Memory B cell (primary cell): Measurements from ENCODE around the gene CCDC175.

Experiments
- ATAC-seq: fragments of 150-1000 bp; cut with Tn5 transposase; 2 replicates; pipeline ENCODE4 v1.10.0; 2021; ENCODE audit warnings: low read depth, mild to moderate bottlenecking, moderate library complexity
- DNase-seq, 2 donors: peaks; one replicate each; pipeline ENCODE4 v3.0.0; 2022; ENCODE audit warnings: low spot score in 2 of 2
- H3K27ac Mint-ChIP-seq: one replicate; pipeline ENCODE4 v1.8.0; 2022; ENCODE audit warnings: mild to moderate bottlenecking, moderate library complexity, mixed read lengths
- H3K27me3 Mint-ChIP-seq: one replicate; pipeline ENCODE4 v1.8.0; 2022; ENCODE audit warnings: mixed read lengths
- H3K36me3 Mint-ChIP-seq: one replicate; pipeline ENCODE4 v1.8.0; 2022; ENCODE audit warnings: mild to moderate bottlenecking, mixed read lengths
- H3K4me1 Mint-ChIP-seq: one replicate; pipeline ENCODE4 v1.8.0; 2022; ENCODE audit warnings: mixed read lengths
- H3K4me3 Mint-ChIP-seq: one replicate; pipeline ENCODE4 v1.8.0; 2022; ENCODE audit warnings: mild to moderate bottlenecking, moderate library complexity, mixed read lengths
- H3K9me3 Mint-ChIP-seq: one replicate; pipeline ENCODE4 v1.8.0; 2022; ENCODE audit warnings: mixed read lengths

The CCDC175 gene

GRCh38 chr14:59576332-59577294 lies at the start of gene CCDC175:
TSS of gene CCDC175 (minus strand) at chr14:59576812. CDS start at chr14:59576775, 37 bp downstream.
- Mint-ChIP-seq H3K27ac (peak within 1 kb of the TSS; percentile 36), H3K36me3 (no peaks in the 10 kb centered on the region), H3K4me1 (peaks cover 5% of the 10 kb centered on the region), H3K9me3 (no peaks in the 10 kb centered on the region), H3K4me3 (peak within 1 kb of the TSS; percentile 78), H3K27me3 (peaks cover 6% of the 10 kb centered on the region)
- peak; percentile 63 to 70 for DNase-seq
- ATAC-seq: peak; percentile 92

- H3K4me1 Mint-ChIP-seq: no peaks in the 10 kb centered on the region
- ATAC-seq (no peak), DNase-seq (no peak)
- H3K36me3 Mint-ChIP-seq: no peaks in the 10 kb centered on the region
- peaks cover 13% of the 10 kb centered on the region for H3K27me3 Mint-ChIP-seq
- peaks cover 1% of the 10 kb centered on the region for H3K9me3 Mint-ChIP-seq
- no peak overlapping the region for H3K4me3 Mint-ChIP-seq
- no peak overlapping the region for H3K27ac Mint-ChIP-seq
These were observed 46.0 kb upstream of the CCDC175 start for GRCh38 chr14:59622631-59623030.

GRCh38 chr14:59619061-59619460 lies 42.4 kb upstream of the CCDC175 start:
- H3K4me1 Mint-ChIP-seq: no peaks in the 10 kb centered on the region
- no peaks in the 10 kb centered on the region for H3K36me3 Mint-ChIP-seq
- no peak overlapping the region for H3K27ac Mint-ChIP-seq
- H3K9me3 Mint-ChIP-seq: peaks cover 1% of the 10 kb centered on the region
- DNase-seq: no peak
- H3K27me3 Mint-ChIP-seq: peaks cover 10% of the 10 kb centered on the region
- no peak for ATAC-seq
- H3K4me3 Mint-ChIP-seq: no peak overlapping the region

- Mint-ChIP-seq H3K4me3 (no peak overlapping the region), H3K36me3 (no peaks in the 10 kb centered on the region), H3K4me1 (no peaks in the 10 kb centered on the region), H3K9me3 (no peaks in the 10 kb centered on the region), H3K27ac (no peak overlapping the region), H3K27me3 (peaks cover 9% of the 10 kb centered on the region)
- DNase-seq (no peak), ATAC-seq (no peak)
These were observed 24.4 kb upstream of the CCDC175 start for GRCh38 chr14:59601056-59601455.

- Mint-ChIP-seq H3K4me3 (no peak overlapping the region), H3K4me1 (no peaks in the 10 kb centered on the region), H3K27ac (no peak overlapping the region), H3K27me3 (peaks cover 9% of the 10 kb centered on the region), H3K36me3 (no peaks in the 10 kb centered on the region), H3K9me3 (no peaks in the 10 kb centered on the region)
- no peak for ATAC-seq
- no peak for DNase-seq
These were observed 23.8 kb upstream of the CCDC175 start for GRCh38 chr14:59600211-59600945.

GRCh38 chr14:59595071-59595470 lies 18.5 kb upstream of the CCDC175 start:
- DNase-seq (no peak), ATAC-seq (no peak)
- Mint-ChIP-seq H3K36me3 (no peaks in the 10 kb centered on the region), H3K4me3 (no peak overlapping the region), H3K27ac (no peak overlapping the region), H3K9me3 (peaks cover 2% of the 10 kb centered on the region), H3K4me1 (no peaks in the 10 kb centered on the region), H3K27me3 (peaks cover 10% of the 10 kb centered on the region)

- peaks cover 2% of the 10 kb centered on the region for H3K9me3 Mint-ChIP-seq
- peaks cover 3% of the 10 kb centered on the region for H3K27me3 Mint-ChIP-seq
- peaks cover 2% of the 10 kb centered on the region for H3K4me1 Mint-ChIP-seq
- DNase-seq (no peak), ATAC-seq (no peak)
- no peak overlapping the region for H3K27ac Mint-ChIP-seq
- H3K4me3 Mint-ChIP-seq: no peak overlapping the region
- H3K36me3 Mint-ChIP-seq: no peaks in the 10 kb centered on the region
These were observed 15.2 kb upstream of the CCDC175 start for GRCh38 chr14:59591641-59592370.

GRCh38 chr14:59588101-59588500 lies 11.5 kb upstream of the CCDC175 start:
- DNase-seq (no peak), ATAC-seq (no peak)
- no peak overlapping the region for H3K4me3 Mint-ChIP-seq
- H3K27me3 Mint-ChIP-seq: no peaks in the 10 kb centered on the region
- no peak overlapping the region for H3K27ac Mint-ChIP-seq
- H3K4me1 Mint-ChIP-seq: peaks cover 5% of the 10 kb centered on the region
- peaks cover 2% of the 10 kb centered on the region for H3K9me3 Mint-ChIP-seq
- no peaks in the 10 kb centered on the region for H3K36me3 Mint-ChIP-seq

- Mint-ChIP-seq H3K27me3 (no peaks in the 10 kb centered on the region), H3K36me3 (no peaks in the 10 kb centered on the region), H3K27ac (no peak overlapping the region), H3K4me3 (peak overlapping the region; percentile 67), H3K4me1 (peaks cover 5% of the 10 kb centered on the region), H3K9me3 (no peaks in the 10 kb centered on the region)
- no peak for ATAC-seq
- no peak for DNase-seq
These were observed 9.4 kb upstream of the CCDC175 start for GRCh38 chr14:59585891-59586554.

- H3K4me3 Mint-ChIP-seq: no peak overlapping the region
- H3K36me3 Mint-ChIP-seq: no peaks in the 10 kb centered on the region
- H3K9me3 Mint-ChIP-seq: no peaks in the 10 kb centered on the region
- peaks cover 2% of the 10 kb centered on the region for H3K27me3 Mint-ChIP-seq
- ATAC-seq (no peak), DNase-seq (no peak)
- H3K4me1 Mint-ChIP-seq: peaks cover 5% of the 10 kb centered on the region
- no peak overlapping the region for H3K27ac Mint-ChIP-seq
These were observed 7.1 kb upstream of the CCDC175 start for GRCh38 chr14:59583755-59584154.

- no peak overlapping the region for H3K27ac Mint-ChIP-seq
- ATAC-seq: peak; percentile 38
- H3K36me3 Mint-ChIP-seq: no peaks in the 10 kb centered on the region
These were observed 6.4 kb upstream of the CCDC175 start for GRCh38 chr14:59582845-59583509.

GRCh38 chr14:59582161-59582560 lies 5.5 kb upstream of the CCDC175 start:
- Mint-ChIP-seq H3K4me3 (no peak overlapping the region), H3K27me3 (peaks cover 4% of the 10 kb centered on the region), H3K4me1 (peaks cover 3% of the 10 kb centered on the region), H3K36me3 (no peaks in the 10 kb centered on the region), H3K9me3 (no peaks in the 10 kb centered on the region), H3K27ac (no peak overlapping the region)
- ATAC-seq (no peak), DNase-seq (no peak)

More at GRCh38 chr14:59582845-59583509, 6.4 kb upstream of the CCDC175 start:
- Mint-ChIP-seq H3K4me3 (no peak overlapping the region), H3K27me3 (peaks cover 4% of the 10 kb centered on the region), H3K9me3 (no peaks in the 10 kb centered on the region), H3K4me1 (peaks cover 3% of the 10 kb centered on the region)
- DNase-seq: no peak

GRCh38 chr14:59580911-59581310 lies 4.3 kb upstream of the CCDC175 start:
- Mint-ChIP-seq H3K27ac (no peak overlapping the region), H3K9me3 (no peaks in the 10 kb centered on the region), H3K27me3 (peaks cover 6% of the 10 kb centered on the region), H3K4me1 (peaks cover 5% of the 10 kb centered on the region), H3K4me3 (no peak overlapping the region), H3K36me3 (no peaks in the 10 kb centered on the region)
- ATAC-seq (no peak), DNase-seq (no peak)
